Ishikawa (cell line): ENCODE measurements around the gene RHBDD1.
A peak's percentile ranks its signal among the peaks of the same experiment; 100 is the strongest.

ENCODE experiments used
- CEBPB ChIP-seq: IDR thresholded peaks from 2 replicates; pipeline ENCODE4 v1.6.1; 2012
- CREB1 ChIP-seq: IDR thresholded peaks from 2 replicates; pipeline ENCODE4 v1.6.1; 2012; ENCODE audit warnings: low read depth
- EGR1 ChIP-seq: IDR thresholded peaks from 2 replicates; pipeline ENCODE4 v1.6.1; 2012
- EP300 ChIP-seq: IDR thresholded peaks from 2 replicates; pipeline ENCODE4 v1.6.1; 2012; ENCODE audit warnings: borderline replicate concordance
- FOXM1 ChIP-seq: IDR thresholded peaks from 2 replicates; pipeline ENCODE4 v1.6.1; 2012; ENCODE audit warnings: low read depth, borderline replicate concordance
- MAX ChIP-seq: IDR thresholded peaks from 2 replicates; pipeline ENCODE4 v1.6.1; 2012
- NFIC ChIP-seq: IDR thresholded peaks from 2 replicates; pipeline ENCODE4 v1.6.1; 2012
- RAD21 ChIP-seq: IDR thresholded peaks from 2 replicates; pipeline ENCODE4 v1.6.1; 2012; ENCODE audit warnings: low read depth
- REST ChIP-seq: IDR thresholded peaks from 2 replicates; pipeline ENCODE4 v1.6.1; 2012; ENCODE audit warnings: low read depth, mild to moderate bottlenecking
- TAF1 ChIP-seq: IDR thresholded peaks from 2 replicates; pipeline ENCODE4 v1.6.1; 2012; ENCODE audit warnings: low read depth, mild to moderate bottlenecking
- TCF12 ChIP-seq: IDR thresholded peaks from 2 replicates; pipeline ENCODE4 v1.6.1; 2012; ENCODE audit warnings: low read depth
- TEAD4 ChIP-seq: IDR thresholded peaks from 2 replicates; pipeline ENCODE4 v1.6.1; 2012
- USF1 ChIP-seq: IDR thresholded peaks from 2 replicates; pipeline ENCODE4 v1.6.1; 2012
- YY1 ChIP-seq: IDR thresholded peaks from 2 replicates; pipeline ENCODE4 v1.6.1; 2012; ENCODE audit warnings: low read depth
- ZBTB7A ChIP-seq: IDR thresholded peaks from 2 replicates; pipeline ENCODE4 v1.6.1; 2012; ENCODE audit warnings: low read depth

Gene RHBDD1

GRCh38 chr2:226835796-226836547, at the start of gene RHBDD1:
RHBDD1 (plus strand) TSS chr2:226836054; CDS start chr2:226864694, 28,640 bp downstream.
- TF ChIP-seq TAF1 (peak; percentile 80; the same call in 1 of the 2 replicates), RAD21 (no peak), MAX (peak; percentile 100), EP300 (no peak), FOXM1 (no peak), TCF12 (peak; percentile 57), CREB1 (peak; percentile 80), CEBPB (no peak), USF1 (peak; percentile 29; the same call in 1 of the 2 replicates), TEAD4 (peak; percentile 9; the same call in 1 of the 2 replicates), NFIC (0 out of 2 replicates have a peak, but pooled peaks have one; percentile 3), ZBTB7A (peak; percentile 76; the same call in 1 of the 2 replicates)

GRCh38 chr2:226788064-226788463, 47.8 kb upstream of the RHBDD1 start:
- TF ChIP-seq USF1 (no peak), NFIC (no peak), TAF1 (no peak), FOXM1 (no peak), TCF12 (no peak), TEAD4 (no peak), CREB1 (no peak), REST (no peak), MAX (no peak), EP300 (no peak), YY1 (no peak), EGR1 (no peak), ZBTB7A (no peak), RAD21 (no peak), CEBPB (no peak)

- TF ChIP-seq FOXM1: no peak
- no peak for TF ChIP-seq USF1
- TF ChIP-seq MAX: no peak
- no peak for TF ChIP-seq RAD21
- no peak for TF ChIP-seq TCF12
- no peak for TF ChIP-seq TEAD4
- no peak for TF ChIP-seq REST
- TF ChIP-seq YY1: no peak
- no peak for TF ChIP-seq ZBTB7A
- no peak for TF ChIP-seq CREB1
- no peak for TF ChIP-seq NFIC
These were observed 46.9 kb upstream of the RHBDD1 start for GRCh38 chr2:226788881-226789490.

GRCh38 chr2:226790011-226790410, 45.8 kb upstream of the RHBDD1 start:
- TF ChIP-seq TCF12: no peak
- TF ChIP-seq RAD21: no peak
- TF ChIP-seq USF1: no peak
- no peak for TF ChIP-seq MAX
- no peak for TF ChIP-seq EGR1
- TF ChIP-seq NFIC: no peak
- no peak for TF ChIP-seq FOXM1
- TF ChIP-seq CEBPB: no peak
- TF ChIP-seq EP300: no peak
- TF ChIP-seq YY1: no peak
- TF ChIP-seq ZBTB7A: no peak
- TF ChIP-seq TAF1: no peak
